GM19438 (cell line): ENCODE results near the gene ANKRD11.
"Not testable (repeated sequence)": the region's sequence is repeated elsewhere in the genome, so short reads cannot be mapped to it uniquely, and the experiment has no call there.

Experiments used
- ATAC-seq: cut with Tn5 transposase; IDR thresholded peaks from one replicate; pipeline ENCODE4 v1.9.1; 2021; ENCODE audit warnings: low read depth; ENCODE audit not compliant: unreplicated experiment

ANKRD11 gene

DNA sequence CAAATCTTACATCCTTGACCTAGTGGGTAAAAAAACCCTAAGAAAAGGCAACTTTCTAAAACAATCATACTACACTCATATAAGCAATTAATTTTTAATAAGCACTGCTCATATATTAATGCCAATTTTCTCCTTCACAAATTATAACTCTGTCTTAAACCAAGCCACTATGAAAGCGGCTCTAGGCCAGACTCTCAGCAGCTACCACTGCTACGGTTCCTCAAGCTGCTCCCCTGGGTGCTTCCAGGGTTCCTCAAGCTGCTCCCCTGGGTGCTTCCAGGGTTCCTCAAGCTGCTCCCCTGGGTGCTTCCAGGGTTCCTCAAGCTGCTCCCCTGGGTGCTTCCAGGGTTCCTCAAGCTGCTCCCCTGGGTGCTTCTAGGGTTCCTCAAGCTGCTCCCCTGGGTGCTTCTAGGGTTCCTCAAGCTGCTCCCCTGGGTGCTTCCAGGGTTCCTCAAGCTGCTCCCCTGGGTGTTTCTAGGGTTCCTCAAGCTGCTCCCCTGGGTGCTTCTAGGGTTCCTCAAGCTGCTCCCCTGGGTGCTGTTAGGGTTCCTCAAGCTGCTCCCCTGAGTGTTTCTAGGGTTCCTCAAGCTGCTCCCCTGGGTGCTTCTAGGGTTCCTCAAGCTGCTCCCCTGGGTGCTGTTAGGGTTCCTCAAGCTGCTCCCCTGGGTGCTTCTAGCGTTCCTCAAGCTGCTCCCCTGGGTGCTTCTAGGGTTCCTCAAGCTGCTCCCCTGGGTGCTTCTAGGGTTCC is 35.8 kb downstream of the ANKRD11 start:
- not testable (repeated sequence) for ATAC-seq

DNA sequence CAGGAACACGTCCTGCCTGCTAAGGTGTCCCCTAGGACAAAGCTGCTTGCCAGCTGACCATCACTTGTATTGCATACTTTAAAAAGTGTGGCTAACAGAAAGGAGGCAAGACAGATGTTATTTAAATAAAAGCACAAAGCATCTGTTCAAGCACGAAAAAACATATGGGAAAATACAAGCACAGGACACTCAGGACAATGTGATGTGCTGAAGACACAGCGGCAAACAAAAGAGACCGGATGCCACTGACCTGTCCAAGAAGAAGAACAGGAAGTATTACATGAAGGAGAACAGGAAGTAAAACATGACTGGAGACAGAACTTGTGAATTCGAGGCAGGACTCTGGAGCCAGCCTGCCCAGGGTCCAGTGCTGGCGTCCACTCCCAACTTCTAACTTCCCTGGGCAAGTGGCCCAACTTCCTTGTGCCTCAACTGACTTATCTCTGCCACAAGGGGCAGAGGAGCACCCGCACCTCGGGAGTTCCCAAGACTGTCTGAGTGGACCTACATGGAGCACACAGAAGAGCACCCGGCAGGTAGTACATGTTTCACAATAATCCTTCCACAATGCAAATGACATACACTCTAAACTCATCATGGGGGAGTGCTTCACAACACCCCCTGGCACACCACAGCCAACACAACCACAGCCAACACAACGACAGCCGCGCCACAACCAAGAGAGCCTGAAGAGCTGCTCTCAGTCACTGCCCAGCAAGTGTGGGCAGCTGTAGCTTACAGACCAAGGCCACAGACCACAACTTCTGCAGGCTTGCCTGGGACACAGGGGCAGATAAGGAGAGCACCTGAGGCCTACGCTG is 36.6 kb downstream of the ANKRD11 start:
- ATAC-seq: no peak

DNA sequence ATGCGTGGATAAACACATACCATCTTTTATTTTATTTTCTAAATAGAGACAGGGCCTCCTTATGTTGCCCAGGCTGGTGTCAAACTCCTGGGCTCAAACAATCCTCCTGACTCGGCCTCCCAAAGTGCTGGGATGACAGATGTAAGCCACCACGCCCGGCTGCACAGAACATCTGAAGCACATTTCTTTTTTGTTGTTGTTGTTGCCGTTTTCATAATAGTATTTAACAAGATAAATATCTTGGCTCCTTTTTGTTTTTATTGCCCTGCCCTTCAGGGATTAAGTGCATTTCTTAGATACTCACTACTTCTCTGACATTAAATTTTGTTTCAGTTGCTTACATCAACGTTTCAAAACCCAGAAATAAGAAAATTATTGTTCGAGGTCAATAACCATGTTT is 37.4 kb downstream of the ANKRD11 start:
- no peak for ATAC-seq

DNA sequence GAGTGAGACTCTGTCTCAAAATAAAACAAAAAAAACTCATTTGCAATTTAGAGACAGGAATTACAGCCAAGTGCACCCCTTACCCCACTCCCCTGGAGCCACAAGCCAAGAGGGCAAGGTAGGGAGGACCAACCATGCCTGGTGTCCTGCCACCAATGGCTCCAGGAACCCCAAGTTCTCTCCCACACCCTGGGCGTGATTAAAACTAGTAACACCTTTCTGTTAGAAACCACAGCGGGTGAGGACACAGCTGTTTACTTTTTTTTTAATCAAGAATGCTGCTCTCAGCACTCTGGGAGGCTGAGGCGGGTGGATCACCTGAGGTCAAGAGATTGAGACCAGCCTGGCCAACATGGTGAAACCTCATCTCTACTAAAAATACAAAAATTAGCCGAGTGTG is 38.1 kb downstream of the ANKRD11 start:
- ATAC-seq: no peak

GRCh38 chr16:89450537-89450936 is 39.8 kb downstream of the ANKRD11 start:
- ATAC-seq: no peak

- ATAC-seq: no peak
These were observed 40.5 kb downstream of the ANKRD11 start for GRCh38 chr16:89449726-89450335.

- no peak for ATAC-seq
These were observed 41.7 kb downstream of the ANKRD11 start for GRCh38 chr16:89448656-89449055.

DNA sequence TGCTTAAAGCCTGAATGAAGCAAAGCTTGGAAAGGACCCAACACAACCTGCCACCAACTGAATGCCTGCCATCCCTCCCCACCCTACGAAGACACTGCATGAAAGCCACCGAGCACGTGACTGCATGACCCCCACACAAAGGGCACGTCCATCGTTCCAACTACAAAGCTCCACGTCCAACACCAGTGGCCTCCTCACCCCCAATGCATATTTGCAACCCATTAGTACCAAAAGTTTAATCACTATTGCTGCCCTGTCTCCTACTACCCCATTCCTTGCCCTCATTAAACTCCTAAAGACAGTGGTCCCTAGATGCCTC is 43.4 kb downstream of the ANKRD11 start:
- ATAC-seq: no peak

- no peak for ATAC-seq
These were observed 44.0 kb downstream of the ANKRD11 start for GRCh38 chr16:89446136-89446974.

- ATAC-seq: no peak
These were observed 45.2 kb downstream of the ANKRD11 start for GRCh38 chr16:89445166-89445565.

DNA sequence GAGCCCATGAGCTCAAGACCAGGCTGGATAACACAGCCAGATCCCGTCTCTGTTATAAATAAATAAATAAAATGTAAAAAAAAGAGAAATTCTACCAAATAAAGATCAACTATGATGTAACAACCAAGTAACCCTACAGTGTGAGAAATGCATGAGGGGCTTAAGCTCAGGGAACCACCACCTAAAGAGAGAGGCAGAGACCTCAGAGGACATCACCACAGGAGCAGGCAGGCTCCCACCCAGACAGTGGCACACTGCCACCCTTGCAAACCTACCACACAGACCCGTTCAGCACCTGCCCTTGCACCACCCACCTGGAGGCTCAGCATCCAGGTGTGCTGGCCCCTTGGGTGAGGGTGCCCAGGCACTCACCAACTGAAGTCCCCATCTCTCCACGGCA is 45.6 kb downstream of the ANKRD11 start:
- no peak for ATAC-seq

DNA sequence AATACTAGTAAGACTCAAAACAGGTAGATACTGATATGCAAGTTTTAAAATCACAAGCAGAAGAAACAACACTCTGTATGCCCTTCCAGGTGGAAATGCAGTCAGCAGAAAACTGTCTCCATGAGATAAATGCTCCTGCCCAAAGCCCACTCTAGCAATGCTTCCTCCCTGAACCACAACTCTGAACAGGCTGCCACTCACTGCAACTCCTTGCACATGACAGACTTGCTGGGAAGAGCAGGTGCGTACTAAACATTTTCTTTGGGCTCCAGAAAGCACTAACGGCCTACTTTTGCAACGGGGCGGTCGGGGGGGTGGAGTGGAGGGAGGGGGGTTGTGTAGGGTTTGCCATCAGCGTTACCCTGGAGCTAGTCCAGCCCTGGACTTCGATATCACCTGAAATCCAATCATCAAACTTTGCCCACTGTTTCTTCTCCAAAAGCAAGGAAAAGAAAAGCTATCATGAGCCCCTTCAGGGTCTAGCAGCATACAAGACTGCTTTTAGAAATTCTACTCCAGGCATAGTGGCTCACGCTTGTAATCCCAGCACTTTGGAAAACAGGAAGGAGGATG is 46.1 kb downstream of the ANKRD11 start:
- ATAC-seq: no peak

DNA sequence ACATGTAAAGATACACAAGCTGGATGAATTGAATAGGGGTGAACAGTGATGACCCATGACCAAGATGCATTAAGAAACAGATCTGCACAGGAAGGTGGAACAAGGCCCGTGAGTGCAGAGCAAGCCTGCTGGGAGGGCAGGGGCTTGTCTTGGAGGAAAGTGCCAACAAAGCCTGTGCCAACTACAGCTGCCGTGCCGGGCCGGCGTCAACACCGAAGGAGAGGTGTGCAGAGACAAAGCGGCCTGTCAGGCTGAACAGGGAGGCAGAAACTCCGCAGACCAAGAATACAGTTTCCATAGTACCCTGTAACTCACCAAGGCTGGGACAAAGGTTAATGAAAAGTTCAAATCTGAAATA is 46.7 kb downstream of the ANKRD11 start:
- no peak for ATAC-seq

DNA sequence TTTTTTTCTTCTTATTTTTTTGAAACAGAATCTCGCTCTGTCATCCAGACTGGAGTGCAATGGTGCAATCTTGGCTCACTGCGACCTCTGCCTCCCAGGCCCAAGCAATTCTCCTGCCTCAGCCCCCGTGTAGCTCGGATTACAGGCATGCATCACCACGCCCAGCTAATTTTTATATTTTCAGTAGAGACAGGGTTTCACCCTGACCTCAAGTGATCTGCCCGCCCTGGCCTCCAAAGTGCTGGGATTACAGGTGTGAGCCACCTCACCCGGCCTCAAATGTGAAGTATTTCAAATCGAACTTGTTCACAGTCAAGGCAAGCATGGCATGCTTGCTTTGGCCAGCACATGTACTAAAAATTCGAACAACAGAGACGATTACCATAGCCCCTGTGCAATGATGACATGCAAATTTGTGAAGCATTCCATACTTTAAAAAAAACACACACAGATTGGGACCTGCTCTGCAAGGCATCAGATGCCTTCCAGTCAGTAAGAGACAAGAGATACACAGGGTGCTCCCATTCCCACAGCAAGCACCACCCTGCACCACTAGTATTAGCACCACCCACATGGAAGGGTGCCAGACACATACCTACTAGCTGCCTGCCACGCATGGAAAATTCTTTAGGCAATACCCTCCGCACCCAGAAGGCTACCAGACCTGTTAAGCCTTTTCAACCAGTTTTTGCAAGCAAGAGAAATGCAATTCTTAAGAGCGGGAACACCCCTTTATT is 47.2 kb downstream of the ANKRD11 start:
- no peak for ATAC-seq

DNA sequence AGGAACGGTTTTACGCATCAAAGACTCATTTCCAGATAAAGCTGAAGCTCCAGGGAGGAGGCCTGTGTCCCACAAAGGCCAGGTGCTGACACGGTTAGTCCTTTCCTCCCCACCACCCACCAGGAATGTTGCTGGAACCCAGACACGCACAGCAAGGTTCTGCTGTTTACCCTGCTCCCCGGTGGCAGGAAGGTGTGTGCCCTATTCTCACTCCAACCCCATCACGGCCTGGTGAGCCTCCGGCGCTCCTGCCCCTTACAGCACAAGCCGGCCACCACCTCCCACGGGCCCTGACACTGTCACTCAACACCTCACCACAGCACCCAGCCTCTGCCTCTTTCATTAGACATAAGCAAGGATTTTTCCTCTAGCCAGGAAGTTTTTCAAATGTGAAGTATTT is 47.8 kb downstream of the ANKRD11 start:
- ATAC-seq: no peak

DNA sequence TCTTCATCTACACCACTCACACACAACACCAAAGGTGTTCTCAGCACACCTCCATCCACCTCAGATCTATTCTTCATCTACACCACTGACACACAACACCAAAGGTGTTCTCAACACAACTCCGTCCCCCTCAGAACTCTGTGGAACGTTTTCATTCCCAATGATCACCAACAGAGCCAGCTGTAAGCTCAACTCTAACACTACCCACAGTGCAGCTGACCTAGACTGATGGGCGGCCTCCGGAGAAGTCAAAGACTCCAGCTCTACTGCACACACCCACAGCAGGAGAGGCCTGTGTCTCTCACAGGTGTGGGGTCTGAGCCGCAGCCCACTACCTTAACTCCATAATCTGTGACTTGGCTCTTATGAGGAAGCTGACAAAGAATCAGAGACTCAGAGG is 50.7 kb downstream of the ANKRD11 start:
- ATAC-seq: no peak

DNA sequence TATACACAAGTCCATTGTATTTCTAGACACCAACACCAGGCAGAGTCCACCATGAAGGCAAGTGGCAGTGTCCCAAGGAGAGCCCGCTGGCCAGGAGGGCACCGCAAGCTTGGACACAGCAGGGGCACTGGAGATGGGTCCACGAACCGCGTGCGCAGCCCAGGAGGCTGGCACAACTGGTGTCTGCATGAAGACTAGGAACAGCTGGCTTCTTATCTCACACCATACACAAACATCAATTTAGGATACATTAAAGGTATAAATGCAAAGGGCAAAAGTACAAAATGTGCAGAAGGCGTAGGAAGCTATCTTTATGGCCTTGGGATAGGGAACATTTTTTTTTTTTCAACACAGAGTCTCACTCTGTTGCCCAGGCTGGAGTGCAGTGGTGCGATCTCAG is 52.4 kb downstream of the ANKRD11 start:
- ATAC-seq: no peak

GRCh38 chr16:89437251-89437987 is 52.9 kb downstream of the ANKRD11 start:
- no peak for ATAC-seq

- no peak for ATAC-seq
These were observed 54.0 kb downstream of the ANKRD11 start for GRCh38 chr16:89436366-89436765.
